Breast epithelium (tissue), 4 donors: ENCODE measurements around the gene COCH. TPM values are rescaled to one million over a fixed set of nuclear protein-coding genes. Genes with fewer than 3 reads are reported as not detected.

Experiments
- DNase-seq, 2 donors: peaks; one replicate each; pipeline ENCODE4 v3.0.0-alpha.2; 2019; ENCODE audit warnings: low spot score in 2 of 2
- H3K27ac ChIP-seq, 2 donors: fragments of 200-600 bp; sonication (generic) in 1 of 2; one replicate each; pipeline ENCODE4 v1.5.1; 2016 to 2019; ENCODE audit warnings: mild to moderate bottlenecking in 1 of 2
- H3K27me3 ChIP-seq, 2 donors: fragments of 200-600 bp; sonication (generic) in 1 of 2; one replicate each; pipeline versions ENCODE4 v1.5.1 to v1.6.0; 2017 to 2019; ENCODE audit warnings: control low read depth in 1 of 2, mild to moderate bottlenecking in 1 of 2
- H3K36me3 ChIP-seq: fragments of 200-600 bp; one replicate; pipeline ENCODE4 v1.5.1; 2019
- H3K4me1 ChIP-seq, 2 donors: fragments of 200-600 bp; sonication (generic); one replicate each; pipeline ENCODE4 v1.5.1; 2016 to 2019; ENCODE audit warnings: control low read depth in 1 of 2
- H3K4me3 ChIP-seq, 3 donors: fragments of 200-600 bp; sonication (generic); 1 replicate in 2 of 3; 2 replicates in 1 of 3; pipeline ENCODE4 v1.5.1; 2016 to 2019; ENCODE audit warnings: mild to moderate bottlenecking in 3 of 3, moderate library complexity in 2 of 3
- H3K9me3 ChIP-seq, 2 donors: fragments of 200-600 bp; sonication (generic) in 1 of 2; one replicate each; pipeline ENCODE4 v1.5.1; 2016 to 2019; ENCODE audit warnings: control low read depth in 1 of 2
- CTCF ChIP-seq, 3 donors: fragments of 450-650 bp; IDR thresholded peaks; one replicate each; pipeline ENCODE4 v1.5.1; 2016 to 2017; ENCODE audit warnings: antibody characterized with exemption in 3 of 3, mild to moderate bottlenecking in 3 of 3, moderate library complexity in 3 of 3
- POLR2A ChIP-seq: fragments of 450-650 bp; IDR thresholded peaks from one replicate; pipeline ENCODE4 v1.6.1; 2016; ENCODE audit warnings: antibody characterized with exemption, mild to moderate bottlenecking, moderate library complexity
- POLR2AphosphoS5 ChIP-seq, 3 donors: sonication (generic); formaldehyde crosslinking; IDR thresholded peaks; one replicate each; pipeline ENCODE4 v1.6.1; 2017; ENCODE audit warnings: antibody characterized with exemption in 3 of 3
- intact Hi-C: fragments of 100-400 bp; cut with DNase I; formaldehyde crosslinking; loops from one replicate; pipeline ENCODE4 v1.15.1; 2023; ENCODE audit warnings: low total_unique reads
- total RNA-seq, 3 donors: library from RNA; depleted of rRNA; stranded (reverse); fragments of >200 nt; gene quantifications; one replicate each; pipeline ENCODE4 v1.1.0, GENCODE V29; 2016

Gene COCH
- total RNA-seq, 3 donors from 2014 or later = 0.66 to 3.5 (median 1.6) TPM

DNA sequence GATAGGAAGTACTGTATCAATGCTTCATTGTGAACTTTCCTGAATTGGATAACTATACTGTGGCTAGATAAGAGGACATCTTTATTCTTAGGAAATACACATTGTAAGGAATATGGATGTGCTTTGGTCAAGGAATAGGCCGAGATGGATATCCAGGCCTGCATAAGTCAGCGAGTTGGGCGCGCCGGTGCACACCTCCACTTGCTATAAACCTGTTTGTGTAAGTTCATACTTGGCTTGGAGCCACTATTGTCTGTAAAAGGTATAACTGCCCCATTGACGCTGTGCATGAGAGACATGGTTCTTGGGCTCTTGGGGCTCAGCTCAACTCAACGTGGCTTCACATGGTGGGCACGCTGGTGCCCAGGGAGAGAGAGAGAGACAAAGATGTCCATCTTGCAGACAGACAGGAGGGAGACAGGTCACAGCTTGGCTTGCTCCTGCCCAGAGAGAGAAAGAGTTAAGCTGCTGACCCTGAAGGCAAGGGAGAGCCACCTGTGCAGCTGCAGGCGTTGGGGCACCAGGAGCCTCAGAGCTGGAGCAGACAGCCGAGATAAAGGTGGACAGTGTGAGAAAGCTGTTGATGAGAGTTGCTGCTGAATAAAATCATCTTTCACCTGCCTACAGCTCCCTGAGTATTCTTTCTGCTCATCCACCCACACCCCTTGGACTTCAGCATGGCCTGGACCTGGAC lies 34.1 kb upstream of the COCH start:
- no peak for TF ChIP-seq POLR2AphosphoS5 (IDR thresholded peaks at IDR 0.05)
- TF ChIP-seq CTCF (IDR thresholded peaks at IDR 0.05) = no peak
- no peak for TF ChIP-seq POLR2A
- DNase-seq = no peak
- no peaks in the 10 kb centered on the region for H3K4me1 ChIP-seq
- no peak overlapping the region for H3K27ac ChIP-seq
- H3K36me3 ChIP-seq = no peaks in the 10 kb centered on the region
- intact Hi-C loops = no loop called here
- no peaks in the 10 kb centered on the region for H3K27me3 ChIP-seq
- no peak overlapping the region for H3K4me3 ChIP-seq
- H3K9me3 ChIP-seq = no peaks in the 10 kb centered on the region

- TF ChIP-seq CTCF (IDR thresholded peaks at IDR 0.05) (no peak), POLR2A (no peak), POLR2AphosphoS5 (IDR thresholded peaks at IDR 0.05) (no peak)
- H3K4me1 ChIP-seq = no peaks in the 10 kb centered on the region
- no peak overlapping the region for H3K4me3 ChIP-seq
- no peaks in the 10 kb centered on the region for H3K27me3 ChIP-seq
- H3K36me3 ChIP-seq = no peaks in the 10 kb centered on the region
- H3K27ac ChIP-seq = no peak overlapping the region
- no peak for DNase-seq
- no peaks in the 10 kb centered on the region for H3K9me3 ChIP-seq
- intact Hi-C loops = no loop called here
Measured at GRCh38 chr14:30842431-30842830, 31.9 kb upstream of the COCH start.

DNA sequence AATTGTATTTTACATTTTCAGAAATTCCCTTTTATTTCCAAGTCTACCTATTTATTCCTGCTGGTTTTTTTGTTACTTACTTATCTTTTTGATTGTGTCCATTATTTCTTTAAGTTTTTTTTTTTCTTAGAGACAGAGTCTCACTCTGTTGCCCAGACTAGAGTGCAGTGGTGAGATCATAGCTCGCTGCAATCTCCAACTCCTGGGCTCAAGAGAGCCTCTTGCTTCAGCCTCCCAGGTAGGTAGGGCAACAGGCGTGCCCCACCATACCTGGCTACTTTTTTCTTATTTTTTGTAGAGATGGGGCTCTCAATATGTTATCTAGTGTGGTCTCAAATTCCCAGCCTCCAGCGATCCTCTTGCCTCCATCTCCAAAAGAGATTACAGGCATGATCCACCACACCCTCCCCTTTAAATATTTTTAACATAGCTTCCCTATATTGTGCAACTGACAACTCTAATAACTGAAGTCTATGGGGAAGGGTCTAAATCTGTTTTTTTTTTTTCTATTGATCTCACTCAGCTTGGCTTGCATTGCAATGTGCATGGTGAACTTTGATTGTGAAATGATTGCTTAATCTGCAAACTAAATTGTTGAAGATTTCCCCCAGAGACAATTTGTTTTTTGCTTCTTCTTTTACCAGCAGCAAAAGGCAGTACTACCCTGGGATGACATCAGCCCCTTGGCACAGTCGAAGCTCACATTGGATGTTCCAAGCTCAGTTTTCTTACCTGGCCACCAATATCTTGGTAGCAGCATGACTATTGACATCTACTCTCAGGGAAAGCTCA lies 25.7 kb upstream of the COCH start:
- H3K27ac ChIP-seq = no peak overlapping the region
- H3K4me1 ChIP-seq = no peaks in the 10 kb centered on the region
- no peak overlapping the region for H3K4me3 ChIP-seq
- intact Hi-C loops = no loop called here
- no peaks in the 10 kb centered on the region for H3K36me3 ChIP-seq
- H3K9me3 ChIP-seq = no peaks in the 10 kb centered on the region
- no peak for DNase-seq
- no peak for TF ChIP-seq POLR2A
- no peak for TF ChIP-seq CTCF (IDR thresholded peaks at IDR 0.05)
- TF ChIP-seq POLR2AphosphoS5 (IDR thresholded peaks at IDR 0.05) = no peak
- H3K27me3 ChIP-seq = no peaks in the 10 kb centered on the region

DNA sequence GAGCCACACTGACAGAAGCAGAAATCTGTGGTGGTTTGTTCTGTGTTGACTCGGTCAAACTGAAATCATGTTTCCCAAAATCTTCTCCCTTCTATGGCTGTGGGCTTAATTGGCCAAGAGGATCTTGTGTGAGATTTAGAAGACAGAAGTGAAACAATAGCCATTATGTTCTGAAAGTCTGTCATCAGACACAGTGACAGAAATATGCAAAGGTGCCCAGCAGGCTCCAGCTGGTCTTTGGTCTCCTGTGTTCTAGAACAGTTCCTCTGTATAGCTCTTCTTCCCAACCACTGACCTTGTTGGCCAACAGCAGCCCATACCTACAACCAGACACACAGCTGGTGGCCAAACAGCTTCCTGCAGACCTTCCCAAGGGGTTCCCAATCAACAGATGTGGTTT lies 25.0 kb upstream of the COCH start:
- TF ChIP-seq POLR2AphosphoS5 (IDR thresholded peaks at IDR 0.05) (no peak), POLR2A (no peak), CTCF (IDR thresholded peaks at IDR 0.05) (no peak)
- Histone ChIP-seq H3K9me3 (no peaks in the 10 kb centered on the region), H3K27ac (no peak overlapping the region), H3K4me3 (no peak overlapping the region), H3K27me3 (no peaks in the 10 kb centered on the region), H3K36me3 (no peaks in the 10 kb centered on the region), H3K4me1 (no peaks in the 10 kb centered on the region)
- no peak for DNase-seq
- intact Hi-C loops = no loop called here

GRCh38 chr14:30849983-30850382 lies 24.4 kb upstream of the COCH start:
- intact Hi-C loops = no loop called here
- H3K27ac ChIP-seq = no peak overlapping the region
- no peaks in the 10 kb centered on the region for H3K9me3 ChIP-seq
- no peak for DNase-seq
- H3K4me1 ChIP-seq = no peaks in the 10 kb centered on the region
- H3K27me3 ChIP-seq = no peaks in the 10 kb centered on the region
- H3K4me3 ChIP-seq = no peak overlapping the region
- TF ChIP-seq POLR2AphosphoS5 (IDR thresholded peaks at IDR 0.05) (no peak), CTCF (IDR thresholded peaks at IDR 0.05) (no peak), POLR2A (no peak)
- no peaks in the 10 kb centered on the region for H3K36me3 ChIP-seq
